ENCODE measurements around the gene MRE11.
"Not testable (repeated sequence)": the region's sequence is repeated elsewhere in the genome, so short reads cannot be mapped to it uniquely, and the experiment has no call there.

Gene MRE11

DNA sequence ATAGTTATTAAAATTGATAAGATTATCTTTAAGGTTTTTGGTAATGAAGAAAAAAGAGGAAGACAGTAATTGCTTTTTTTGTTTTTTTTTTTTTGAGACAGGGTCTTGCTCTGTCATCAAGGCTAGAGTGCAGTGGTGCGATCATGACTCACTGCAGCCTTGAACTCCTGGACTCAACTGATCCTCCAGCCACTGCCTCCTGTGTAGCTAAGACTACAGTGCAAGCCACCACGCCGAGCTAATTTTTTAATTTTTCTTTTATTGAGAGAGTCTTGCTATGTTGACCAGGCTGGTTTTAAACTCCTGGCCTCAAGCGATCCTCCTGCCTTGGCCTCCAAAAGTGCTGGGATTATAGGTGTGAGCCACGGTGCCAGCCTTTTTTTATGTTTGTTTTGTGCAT is 12.9 kb upstream of the MRE11 start:
- DNase-seq (ENCODE audit: low read depth): not testable (repeated sequence)

DNA sequence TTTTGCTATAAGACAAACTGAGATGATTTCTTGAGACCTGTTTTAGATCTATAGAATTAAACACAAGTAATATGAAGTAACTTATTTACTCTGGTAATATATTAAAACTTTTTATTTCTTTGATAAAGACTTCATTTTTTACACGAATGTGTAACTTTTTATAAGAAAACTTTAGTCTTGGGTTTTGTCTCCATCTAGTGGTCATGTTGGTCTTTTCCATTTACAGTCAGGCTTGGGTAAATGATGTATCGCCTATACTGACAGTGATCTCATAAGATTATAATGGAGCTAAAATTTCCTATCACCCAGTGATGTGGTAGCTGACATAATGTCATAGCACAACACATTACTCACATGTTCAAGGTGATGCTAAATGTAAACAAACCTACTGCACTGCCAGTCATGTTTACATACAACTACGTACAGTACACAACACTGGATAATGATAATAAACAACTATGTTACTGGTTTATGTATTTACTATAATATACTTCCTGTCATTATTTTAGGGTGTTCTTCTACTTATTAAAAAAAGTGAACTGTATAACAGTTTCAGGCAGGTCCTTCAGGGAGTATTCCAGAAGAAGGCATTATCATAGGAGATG is 11.1 kb upstream of the MRE11 start:
- no peak for DNase-seq (ENCODE audit: low read depth)

DNA sequence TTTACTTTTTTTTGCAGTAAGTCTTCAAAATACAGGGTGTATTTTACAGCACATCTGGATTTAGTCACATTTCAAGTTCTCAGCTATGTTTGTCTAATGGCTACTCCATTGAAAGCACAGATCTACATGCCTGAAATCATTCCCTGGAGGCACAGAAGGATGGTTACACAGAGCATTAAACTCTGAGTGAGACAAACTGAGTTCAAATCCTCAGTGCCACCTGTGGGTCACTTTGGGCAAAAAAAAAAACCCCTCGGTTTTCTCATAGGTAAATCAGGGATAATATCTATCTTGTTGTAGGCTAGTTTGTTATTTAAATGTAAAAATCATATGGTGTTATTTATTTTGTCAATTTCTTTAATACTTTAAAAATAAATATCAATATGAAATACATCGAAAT is 7.9 kb upstream of the MRE11 start:
- DNase-seq (ENCODE audit: low read depth): no peak

DNA sequence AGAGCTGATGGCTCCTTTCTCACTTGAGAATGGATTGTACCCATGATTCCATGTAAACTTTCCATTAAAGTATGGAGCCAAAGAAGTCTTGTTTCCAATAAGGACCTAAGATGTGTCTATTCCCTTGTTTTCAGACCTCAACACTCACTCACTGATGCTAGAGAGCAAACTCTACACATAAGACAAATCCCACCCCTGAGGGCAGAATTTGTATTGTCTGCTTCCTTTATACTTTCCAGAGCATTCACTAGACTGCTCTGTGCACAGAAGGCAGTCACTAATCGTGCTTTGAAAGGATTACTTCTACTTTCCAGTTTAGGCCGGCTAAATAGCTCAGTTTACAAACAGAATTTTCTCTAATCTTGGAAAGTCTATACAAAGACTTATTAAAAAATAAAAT is 6.5 kb upstream of the MRE11 start:
- no peak for DNase-seq (ENCODE audit: low read depth)

DNA sequence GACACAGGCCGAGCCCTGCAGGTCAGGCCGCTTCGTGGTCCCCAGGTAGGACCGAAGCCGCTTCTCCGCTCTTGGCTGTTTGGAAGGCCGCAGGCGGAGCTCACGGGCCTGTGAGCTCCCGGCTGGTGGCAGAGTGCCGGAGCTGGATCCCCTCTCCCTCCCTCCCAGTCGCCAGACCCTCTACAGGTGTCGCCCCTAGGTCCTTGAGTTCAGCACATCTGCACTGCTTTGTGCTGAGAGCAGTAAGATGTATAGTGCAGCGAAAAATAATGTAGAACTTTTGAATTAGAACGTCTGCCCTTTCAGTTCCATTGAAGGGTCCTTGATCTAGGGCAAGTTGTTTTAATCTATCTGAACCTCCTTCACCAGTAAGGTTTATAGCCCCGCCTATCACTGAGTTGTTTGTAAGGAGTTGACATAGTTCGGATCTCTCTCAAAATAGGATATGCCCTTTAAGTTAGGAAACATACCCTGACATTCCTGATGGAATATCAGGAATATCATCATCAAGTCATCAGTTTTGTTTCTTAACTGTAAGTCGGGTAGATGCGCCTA is 559 bp upstream of the MRE11 start:
- DNase-seq (ENCODE audit: low read depth): no peak

DNA sequence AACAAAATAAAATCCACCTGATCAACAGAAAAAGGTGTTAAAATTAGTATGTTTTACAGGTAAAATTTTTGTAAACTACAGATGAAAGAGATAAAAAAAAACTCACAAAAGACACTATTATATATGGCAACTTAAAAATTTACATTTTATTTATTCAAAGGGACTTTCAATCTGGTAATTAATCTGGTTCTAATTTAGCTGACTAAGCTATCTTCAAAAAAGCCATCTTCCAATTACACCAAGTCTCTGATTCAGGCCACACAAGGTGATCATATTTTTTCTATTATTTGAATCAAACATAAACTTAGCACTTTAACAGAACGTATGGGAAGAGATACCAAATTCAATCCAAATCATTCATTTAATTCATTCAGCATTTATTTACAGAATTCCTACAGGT is 7.6 kb downstream of the MRE11 start:
- no peak for DNase-seq (ENCODE audit: low read depth)

DNA sequence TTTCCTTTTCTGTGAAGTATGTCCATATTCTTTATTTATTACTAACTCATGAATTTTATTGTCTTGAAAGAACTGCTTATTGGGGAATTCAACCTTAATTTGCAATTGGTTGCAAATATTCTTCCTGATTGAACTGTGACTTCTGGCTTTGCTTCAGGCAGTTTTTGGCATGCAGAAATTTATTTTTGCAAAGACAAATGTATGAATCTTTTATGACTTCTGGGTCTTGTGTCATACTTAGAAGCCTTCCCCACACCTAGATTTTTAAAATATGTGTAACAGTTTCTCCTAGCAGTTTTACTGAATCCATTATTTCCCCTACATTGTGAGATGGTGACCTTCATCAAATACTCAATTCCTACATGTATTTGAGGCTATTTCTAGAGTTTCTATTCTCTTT is 12.3 kb downstream of the MRE11 start:
- DNase-seq (ENCODE audit: low read depth): no peak

DNA sequence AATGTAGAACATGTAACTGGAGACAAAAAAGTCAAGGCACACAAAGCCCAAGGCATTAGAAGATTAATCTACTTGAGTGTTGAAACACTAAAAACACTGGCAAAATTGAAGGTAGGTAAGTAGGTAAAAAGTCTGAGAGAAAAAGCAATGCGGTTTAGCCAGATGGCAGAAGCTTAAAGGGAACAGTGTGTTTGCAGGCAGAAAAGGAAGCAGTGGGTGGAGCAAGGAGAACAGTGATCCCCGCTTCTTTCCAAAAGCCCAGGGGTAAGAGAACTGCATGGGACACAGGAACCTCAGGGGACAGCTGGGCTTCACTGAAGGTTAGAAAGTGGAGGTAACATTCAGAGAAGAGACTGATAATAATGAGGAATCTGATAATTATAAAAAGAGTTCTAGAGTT is 16.0 kb downstream of the MRE11 start:
- DNase-seq (ENCODE audit: low read depth): no peak

DNA sequence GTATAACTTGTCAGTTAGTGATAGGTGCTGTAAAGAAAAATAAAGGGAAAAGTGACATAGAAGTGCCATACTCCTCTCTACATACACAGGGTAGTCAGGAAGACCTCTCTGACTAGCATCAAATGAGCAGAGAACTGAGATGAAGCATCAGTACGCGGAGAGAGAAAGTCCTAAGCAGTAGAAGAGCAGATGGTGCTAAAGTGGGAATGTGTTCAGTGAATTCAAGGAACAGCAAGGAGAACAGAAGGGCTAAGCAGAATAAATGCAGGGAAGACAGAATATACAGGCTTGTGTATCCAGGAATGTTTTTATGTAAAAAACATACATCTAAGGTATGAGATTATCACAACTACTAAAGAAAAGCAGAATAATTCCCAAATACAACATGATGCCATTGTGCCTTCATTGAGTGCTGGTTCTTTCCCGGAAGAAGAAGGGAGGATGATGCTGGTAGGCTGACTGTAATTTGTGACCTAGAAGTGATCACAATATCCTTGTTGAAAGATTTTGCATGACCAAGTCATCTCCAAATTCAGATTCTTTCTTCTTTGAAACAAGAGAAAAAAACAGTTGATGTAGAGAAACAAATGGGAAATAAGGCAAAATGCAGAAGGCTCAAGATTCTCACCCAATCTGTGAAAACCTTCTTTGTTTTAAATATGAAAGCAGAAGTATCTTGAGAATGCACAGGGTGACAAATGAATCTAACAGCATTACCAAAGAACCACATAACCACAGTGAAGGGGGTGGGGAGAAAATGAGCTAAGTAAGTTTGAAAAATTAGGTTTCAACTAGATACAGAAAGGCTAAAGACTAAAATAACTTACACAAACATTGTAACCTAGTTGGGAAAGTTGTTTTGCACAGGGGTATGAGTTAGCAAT is 20.5 kb downstream of the MRE11 start:
- DNase-seq (ENCODE audit: low read depth): no peak

DNA sequence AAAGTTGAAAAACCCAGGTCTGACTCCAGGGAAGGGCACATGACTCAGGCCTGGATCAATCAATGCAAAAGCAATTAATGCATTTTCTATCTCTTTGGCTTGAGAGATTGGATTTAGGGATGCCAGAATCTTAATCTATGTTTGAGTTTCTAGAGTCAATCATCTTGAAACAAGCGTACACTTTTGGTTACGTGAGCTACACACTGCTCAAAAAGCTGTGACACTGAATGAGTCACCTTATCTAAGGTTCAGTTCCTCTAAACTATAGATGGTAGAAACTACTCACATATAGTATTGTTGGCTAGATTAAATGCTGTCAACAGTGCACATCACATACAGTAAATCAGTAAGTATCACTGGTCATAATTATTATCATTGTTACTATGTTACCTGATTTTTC is 24.2 kb downstream of the MRE11 start:
- no peak for DNase-seq (ENCODE audit: low read depth)

DNA sequence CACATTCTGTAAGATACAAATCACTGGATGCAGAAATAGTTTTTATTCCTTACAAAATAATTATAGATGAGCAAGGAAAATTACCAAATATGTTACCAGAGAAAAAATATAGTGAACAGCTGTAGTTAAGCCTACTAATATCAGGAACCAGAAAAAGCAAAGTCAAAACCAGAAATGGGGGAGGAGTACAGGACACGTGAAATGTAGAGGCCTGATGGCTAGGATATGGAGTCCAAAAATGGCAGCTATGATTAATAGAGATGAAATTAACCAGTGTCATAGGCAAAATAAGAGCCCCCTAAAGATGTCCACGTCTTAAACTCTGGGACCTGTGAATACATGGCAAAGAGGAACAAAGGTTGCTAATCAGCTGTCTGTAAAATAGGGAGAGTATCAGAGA is 34.1 kb downstream of the MRE11 start:
- no peak for DNase-seq (ENCODE audit: low read depth)

DNA sequence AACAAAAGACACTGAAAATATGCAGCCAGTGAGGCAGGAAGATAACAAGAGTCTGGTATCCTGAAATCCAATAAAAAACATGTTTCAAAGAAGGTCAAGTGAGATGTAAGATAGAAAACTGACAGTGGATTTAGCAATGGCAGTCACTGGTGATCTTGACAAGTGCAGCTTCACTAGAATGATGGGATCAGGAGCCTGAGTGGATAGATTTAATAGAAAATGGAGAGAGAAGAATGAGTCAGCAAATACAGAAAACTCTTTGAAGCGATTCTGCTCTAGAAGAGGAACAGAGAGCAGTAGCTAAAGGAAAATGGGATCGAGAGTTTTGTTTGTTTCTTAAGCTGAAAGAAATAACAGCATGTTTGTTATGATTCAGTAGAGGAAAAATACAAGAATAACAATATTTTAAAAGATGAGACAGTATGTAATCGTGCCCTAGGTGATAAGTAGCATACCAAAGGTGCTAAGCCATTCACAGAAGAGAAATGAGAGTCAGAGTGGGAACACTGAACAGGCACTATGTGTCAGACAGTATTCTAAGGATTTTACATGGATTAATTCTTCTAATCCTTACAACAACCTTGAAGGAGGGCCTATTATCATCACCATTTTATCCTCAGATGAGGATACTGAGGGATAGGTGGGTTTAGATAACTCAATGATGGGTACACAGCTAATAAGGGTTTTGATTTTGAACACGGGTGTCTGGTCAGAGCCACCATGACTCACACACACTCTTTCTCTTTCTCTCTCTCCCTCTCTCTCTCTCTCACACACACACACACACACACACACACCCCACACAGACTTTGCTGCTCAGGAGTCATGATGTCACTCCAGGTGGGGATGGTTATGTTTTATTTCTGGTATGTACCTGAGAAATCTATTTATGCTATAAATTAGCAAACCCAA is 36.3 kb downstream of the MRE11 start:
- no peak for DNase-seq (ENCODE audit: low read depth)

DNA sequence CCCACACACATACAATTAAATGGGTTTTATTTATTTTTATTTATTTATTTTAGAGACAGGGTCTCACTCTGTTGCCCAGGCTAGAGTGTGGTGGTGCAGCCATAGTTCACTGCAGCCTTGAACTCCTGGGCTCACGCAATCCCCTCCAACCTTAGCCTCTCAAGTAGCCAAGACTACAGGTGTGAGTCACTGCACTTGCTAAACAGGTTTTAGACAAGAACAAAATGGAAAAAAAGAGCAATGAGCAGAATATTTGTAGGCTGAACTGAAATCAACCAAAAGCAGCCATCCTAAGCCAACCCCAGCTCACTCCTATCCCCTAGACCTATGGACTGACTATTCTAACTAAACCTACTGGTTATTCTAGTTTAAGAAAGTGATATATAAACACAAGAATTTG is 37.8 kb downstream of the MRE11 start:
- no peak for DNase-seq (ENCODE audit: low read depth)

DNA sequence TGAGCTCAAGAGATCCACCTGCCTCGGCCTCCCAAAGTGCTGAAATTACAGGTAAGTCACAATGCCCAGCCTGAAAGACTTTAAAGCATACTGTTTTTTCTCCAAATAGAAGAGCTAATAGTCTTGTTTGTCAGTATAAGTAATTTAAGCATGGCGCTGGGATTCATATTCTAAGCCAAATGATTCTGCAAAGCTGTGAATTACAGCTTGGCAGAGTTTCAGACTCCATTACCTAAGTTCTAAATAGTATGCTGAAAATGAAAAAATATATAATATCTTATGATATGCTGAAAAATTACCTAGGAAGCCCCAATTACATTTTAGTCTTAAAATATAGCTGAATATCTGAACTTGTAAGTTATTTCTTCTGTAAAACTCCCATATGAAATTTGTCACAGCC is 39.3 kb downstream of the MRE11 start:
- DNase-seq (ENCODE audit: low read depth): no peak

DNA sequence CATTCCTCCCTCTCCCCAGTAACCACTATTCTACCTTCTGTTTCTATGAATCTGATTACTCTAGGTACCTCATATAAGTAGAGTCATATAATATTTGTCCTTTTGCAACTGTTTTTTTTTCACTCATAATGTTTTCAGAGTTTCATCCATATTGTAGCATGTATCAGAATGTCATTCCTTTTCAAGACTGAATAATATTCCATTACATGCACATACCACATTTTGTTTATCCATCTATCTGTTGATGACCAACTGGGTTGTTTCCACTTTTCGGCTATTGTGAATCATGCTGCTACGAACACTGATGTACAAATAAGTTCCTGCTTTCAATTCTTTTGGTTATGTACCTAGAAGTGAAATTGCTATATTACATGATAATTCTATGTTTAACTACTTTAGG is 40.7 kb downstream of the MRE11 start:
- DNase-seq (ENCODE audit: low read depth): no peak

DNA sequence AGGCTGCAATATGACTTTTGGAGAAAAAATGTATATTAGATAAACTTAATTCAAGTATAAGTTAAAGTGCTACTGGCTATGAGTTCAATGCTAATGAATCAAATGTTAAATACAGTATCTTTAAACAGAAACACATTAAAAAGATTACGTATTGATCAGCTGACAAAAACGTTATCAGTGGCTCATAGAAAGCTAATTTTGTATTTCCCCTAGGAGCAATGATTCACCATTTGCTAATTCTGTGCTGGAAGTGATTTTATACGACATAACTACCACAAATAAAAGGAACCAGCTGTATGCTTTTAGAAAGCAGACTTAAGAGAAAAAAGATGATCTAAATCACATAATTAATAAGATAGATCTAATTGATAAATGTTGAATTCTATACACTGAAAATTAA is 43.6 kb downstream of the MRE11 start:
- DNase-seq (ENCODE audit: low read depth): no peak

DNA sequence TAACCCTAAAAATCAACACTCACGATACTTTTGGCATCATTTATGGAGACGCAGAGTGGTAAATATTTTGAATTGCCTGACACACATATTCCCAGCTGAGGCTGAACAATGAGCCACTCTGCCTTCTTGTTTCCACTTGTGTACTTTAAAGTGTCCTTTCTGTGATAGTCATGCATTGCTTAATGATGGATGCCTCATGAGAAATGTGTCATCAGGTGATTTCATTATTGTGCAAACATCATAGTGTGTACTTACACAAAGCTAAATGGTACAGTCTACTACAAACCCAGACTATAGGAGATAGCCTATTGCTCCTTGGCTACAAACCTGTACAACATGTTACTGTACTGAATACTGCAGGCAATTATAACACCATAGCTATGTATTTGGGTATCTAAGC is 44.2 kb downstream of the MRE11 start:
- no peak for DNase-seq (ENCODE audit: low read depth)

DNA sequence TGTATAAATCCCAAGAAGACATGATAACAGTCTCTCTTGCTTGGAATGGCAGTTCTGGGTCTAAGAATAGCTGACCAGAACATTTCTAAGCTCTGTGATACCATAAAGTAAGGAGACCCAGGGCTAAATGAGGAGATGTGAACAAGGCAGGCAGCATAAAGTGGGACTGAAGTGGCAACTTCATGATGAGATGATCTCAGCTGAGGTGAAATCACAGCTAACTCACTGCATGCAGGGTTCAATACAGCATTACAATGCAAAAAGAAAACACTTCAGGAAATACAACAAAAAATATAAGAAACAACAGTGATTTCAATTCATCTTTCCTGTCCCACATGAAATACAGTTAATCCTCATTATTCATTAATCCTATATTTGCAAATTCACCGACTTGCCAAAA is 44.6 kb downstream of the MRE11 start:
- no peak for DNase-seq (ENCODE audit: low read depth)

DNA sequence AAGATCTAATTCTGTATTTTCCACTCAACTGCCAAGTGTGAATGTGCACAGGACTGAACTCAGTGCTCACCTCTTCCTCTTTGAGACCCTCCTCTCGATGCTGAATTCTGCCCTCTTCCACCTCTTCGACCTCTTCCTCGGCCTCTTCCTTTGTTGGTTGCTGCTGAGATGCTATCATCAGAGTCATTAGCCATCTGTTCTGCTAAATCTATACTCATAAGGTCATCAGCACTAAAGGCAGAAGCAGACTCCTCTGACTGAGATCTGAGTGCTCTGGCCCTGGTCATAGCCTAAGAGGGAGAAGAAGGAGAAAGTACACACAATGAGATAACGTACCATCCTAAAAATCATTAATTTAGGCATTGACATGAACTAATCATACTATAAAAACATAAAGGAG is 46.5 kb downstream of the MRE11 start:
- DNase-seq (ENCODE audit: low read depth): no peak

DNA sequence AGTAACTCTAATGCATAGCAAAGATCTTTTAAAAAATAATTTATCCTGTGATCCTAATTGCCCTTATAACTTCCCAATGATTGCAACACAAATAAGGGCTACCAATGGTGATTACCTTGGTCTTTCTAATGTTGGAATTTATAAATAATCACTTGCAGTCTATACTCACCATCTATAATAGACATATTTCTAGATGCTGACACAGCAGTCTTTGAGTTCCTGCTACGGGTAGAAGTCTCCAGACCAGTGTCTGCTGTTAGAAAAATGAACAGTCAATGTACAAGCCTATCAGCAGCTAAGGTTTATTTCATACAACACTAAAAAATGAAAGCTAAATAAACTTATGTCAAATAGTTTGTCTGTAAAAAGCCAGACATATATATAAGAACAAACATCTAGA is 48.0 kb downstream of the MRE11 start:
- DNase-seq (ENCODE audit: low read depth): no peak

DNA sequence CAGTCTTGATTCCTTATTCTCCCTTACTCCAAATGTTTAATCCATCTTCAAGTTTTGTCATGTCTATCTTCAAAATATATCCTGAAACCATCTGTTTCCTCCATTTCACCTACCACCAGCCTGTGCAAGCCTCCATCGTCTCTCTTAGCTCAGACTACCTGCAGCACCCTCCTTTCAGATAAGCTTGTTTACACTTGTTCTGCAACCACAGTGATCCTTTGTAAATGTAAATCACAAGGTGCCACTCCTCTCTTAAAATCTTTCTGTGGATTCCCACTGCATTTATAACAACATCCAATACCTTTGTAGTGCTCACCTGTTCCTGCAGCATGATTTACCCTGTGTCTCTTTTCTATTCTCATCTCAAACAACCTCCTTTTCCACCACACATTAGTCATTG is 60.6 kb downstream of the MRE11 start:
- no peak for DNase-seq (ENCODE audit: low read depth)

DNA sequence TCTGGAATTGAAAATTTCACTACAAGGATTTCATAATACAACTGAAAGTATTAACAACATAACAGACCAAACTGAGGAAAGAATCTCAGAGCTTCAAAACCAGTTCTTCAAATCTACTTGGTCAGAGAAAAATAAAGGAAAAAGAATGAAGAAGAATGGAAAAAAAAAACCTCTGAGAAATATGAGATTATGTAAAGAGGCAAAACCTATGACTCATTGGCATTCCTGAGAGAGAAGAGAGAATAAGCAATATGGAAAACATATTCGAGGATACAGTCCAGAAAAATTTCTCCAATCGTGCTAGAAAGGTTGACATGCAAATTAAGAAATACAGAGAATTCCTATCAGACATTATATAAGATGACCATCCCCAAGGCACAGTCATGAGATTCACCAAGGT is 69.0 kb downstream of the MRE11 start:
- DNase-seq (ENCODE audit: low read depth): no peak

DNA sequence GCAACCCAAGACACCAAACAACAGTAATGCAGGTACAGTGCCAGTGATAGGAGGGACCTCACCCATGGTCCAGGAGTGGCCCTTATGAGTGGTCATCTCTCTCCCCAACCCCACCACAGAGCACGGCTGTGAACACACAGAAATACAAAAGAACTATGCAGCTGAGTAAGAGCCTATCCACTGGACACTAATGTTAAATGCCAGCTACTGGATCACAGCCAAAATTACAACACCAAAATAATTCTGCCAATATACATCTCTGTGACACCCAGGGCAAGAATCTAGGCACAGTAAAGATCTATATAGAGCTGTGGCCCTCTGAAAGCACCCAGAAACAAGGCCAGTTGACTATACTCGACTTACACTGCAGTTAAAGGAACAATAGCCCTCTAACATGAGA is 69.6 kb downstream of the MRE11 start:
- DNase-seq (ENCODE audit: low read depth): no peak

Measured in stimulated activated CD4-positive, alpha-beta T cell treated with anti-CD3 and anti-CD28 coated beads, Interleukin-2, amount 100 ng/mL, for 4 hours (primary cell).